ENCODE measurements around the gene C1RL.

GRCh38 chr12:7058163-7058845 is 50.7 kb downstream of the C1RL start:
- TF ChIP-seq CTCF (IDR thresholded peaks at IDR 0.05) (no peak), POLR2A (IDR thresholded peaks at IDR 0.05) (no peak)
